Muscle of leg (tissue), 16 donors: ENCODE measurements around the gene SETX. TPM values are rescaled to one million over a fixed set of nuclear protein-coding genes. Genes with fewer than 3 reads are reported as not detected.

Source experiments
- DNase-seq: peaks from one replicate; pipeline ENCODE4 v3.0.0; 2013
- H3K27ac ChIP-seq: one replicate; pipeline ENCODE4 v1.5.1; 2013; ENCODE audit warnings: mild to moderate bottlenecking, low read length, control low read depth
- H3K27me3 ChIP-seq: one replicate; pipeline ENCODE4 v1.6.1; 2013; ENCODE audit warnings: low read length; ENCODE audit not compliant: control insufficient read depth, insufficient read depth
- H3K36me3 ChIP-seq: one replicate; pipeline ENCODE4 v1.6.1; 2013; ENCODE audit warnings: low read length; ENCODE audit not compliant: control insufficient read depth, insufficient read depth
- H3K4me1 ChIP-seq: one replicate; pipeline ENCODE4 v1.6.1; 2013; ENCODE audit warnings: low read length; ENCODE audit not compliant: control insufficient read depth, insufficient read depth
- H3K4me3 ChIP-seq: one replicate; pipeline ENCODE4 v1.5.1; 2013; ENCODE audit warnings: low read length, control low read depth
- H3K9me3 ChIP-seq: replicated peaks from 2 replicates; pipeline ENCODE4 v1.6.1; 2013; ENCODE audit warnings: low read depth, low read length; ENCODE audit not compliant: control insufficient read depth
- WGBS: methylation state at CpG from one replicate; pipeline ENCODE4 v1.1.5; 2013; ENCODE audit warnings: missing lambda C conversion rate; ENCODE audit not compliant: insufficient coverage; 5-methylcytosine and 5-hydroxymethylcytosine counted together
- long read RNA-seq, 11 donors: transcript quantifications; one replicate each; lab custom pipeline, GENCODE V29; 2026
- polyA plus RNA-seq, 8 donors: library from polyadenylated mRNA; unstranded; fragments of 120-200 nt; gene quantifications; one replicate each; pipeline versions ENCODE4 v1.2.1 to v1.2.3, GENCODE V29; 2013; ENCODE audit warnings: inconsistent platforms in 1 of 8, low replicate concordance in 1 of 8; ENCODE audit not compliant: insufficient read length in 8 of 8, insufficient read depth in 1 of 8
- total RNA-seq: library from RNA; stranded (reverse); fragments of 120-200 nt; gene quantifications from one replicate; pipeline ENCODE4 v1.2.4, GENCODE V29; 2013

Gene SETX
- total RNA-seq (37.5 TPM), polyA plus RNA-seq (10 to 100 TPM; 24.4 to 35.2 (median 27.6) TPM)
- long read RNA-seq, donor 1, result 0 reads
- long read RNA-seq, donor 2, result 0 reads
- long read RNA-seq, donor 3, partial matches to known transcripts, result 0 of 1 reads
- long read RNA-seq, donor 3, other reads (novel, unspliced or antisense), result 0 of 1 reads
- long read RNA-seq, donor 4, result 0 reads
- long read RNA-seq, donor 5, full-length matches to known transcripts, result 1 of 19 reads
- long read RNA-seq, donor 5, partial matches to known transcripts, result 18 of 19 reads
- long read RNA-seq, donor 5, other reads (novel, unspliced or antisense), result 0 of 19 reads
- long read RNA-seq, donor 6, full-length matches to known transcripts, result 2 of 2 reads
- long read RNA-seq, donor 6, partial matches to known transcripts, result 0 of 2 reads
- long read RNA-seq, donor 6, other reads (novel, unspliced or antisense), result 0 of 2 reads
- long read RNA-seq, donor 7, result 0 reads
- long read RNA-seq, donor 8, result 0 reads
- long read RNA-seq, donor 9, result 0 reads
- long read RNA-seq, donor 10, full-length matches to known transcripts, result 1 of 6 reads
- long read RNA-seq, donor 10, partial matches to known transcripts, result 5 of 6 reads
- long read RNA-seq, donor 10, other reads (novel, unspliced or antisense), result 0 of 6 reads
- long read RNA-seq, donor 11, result 0 reads

GRCh38 chr9:132354637-132355355 is at the start of gene SETX:
Gene SETX, minus strand, starts transcription at chr9:132354986. Its CDS starts 5,558 bp downstream, at chr9:132349428.
- peak; percentile 99 for DNase-seq
- peak within 1 kb of the TSS; percentile 79 for H3K4me3 ChIP-seq
- H3K27ac ChIP-seq, result peak within 1 kb of the TSS; percentile 92
- H3K27me3 ChIP-seq, result no peaks in the 10 kb centered on the region
- H3K9me3 ChIP-seq, result no peaks in the 10 kb centered on the region
- under 1% methylated on average over 80 of the region's 82 CpGs for WGBS
- H3K4me1 ChIP-seq, result peaks cover 19% of the 10 kb centered on the region
- H3K36me3 ChIP-seq, result peaks cover 32% of the 10 kb centered on the region

- no peak overlapping the region for H3K4me3 ChIP-seq
- no peaks in the 10 kb centered on the region for H3K9me3 ChIP-seq
- peaks cover 18% of the 10 kb centered on the region for H3K36me3 ChIP-seq
- H3K27me3 ChIP-seq, result peaks cover 8% of the 10 kb centered on the region
- WGBS, result 46% methylated on average over 5 of the region's 9 CpGs
- DNase-seq, result peak; percentile 23
- peaks cover 9% of the 10 kb centered on the region for H3K4me1 ChIP-seq
- H3K27ac ChIP-seq, result peak overlapping the region; percentile 58
Observed at GRCh38 chr9:132404228-132404881, 49.6 kb upstream of the SETX start.

- Histone ChIP-seq H3K9me3 (no peaks in the 10 kb centered on the region), H3K36me3 (peaks cover 35% of the 10 kb centered on the region)
- no CpG with 5 or more reads among the region's 4 CpGs for WGBS
Observed at GRCh38 chr9:132401824-132402223, 47.0 kb upstream of the SETX start.

GRCh38 chr9:132395560-132395959 is 40.8 kb upstream of the SETX start:
- Histone ChIP-seq H3K4me1 (no peaks in the 10 kb centered on the region), H3K27ac (no peak overlapping the region), H3K9me3 (no peaks in the 10 kb centered on the region), H3K27me3 (no peaks in the 10 kb centered on the region), H3K4me3 (no peak overlapping the region), H3K36me3 (peaks cover 72% of the 10 kb centered on the region)
- no peak for DNase-seq
- WGBS, result 61% methylated on average over 3 of the region's 11 CpGs

More at GRCh38 chr9:132401824-132402223, 47.0 kb upstream of the SETX start:
- no peak overlapping the region for H3K27ac ChIP-seq
- no peak overlapping the region for H3K4me3 ChIP-seq
- peaks cover 8% of the 10 kb centered on the region for H3K4me1 ChIP-seq
- DNase-seq, result no peak
- no peaks in the 10 kb centered on the region for H3K27me3 ChIP-seq

- no peak overlapping the region for H3K27ac ChIP-seq
Observed at GRCh38 chr9:132391449-132391848, 36.7 kb upstream of the SETX start.

GRCh38 chr9:132390966-132391365 is 36.2 kb upstream of the SETX start:
- Histone ChIP-seq H3K4me1 (no peaks in the 10 kb centered on the region), H3K9me3 (no peaks in the 10 kb centered on the region), H3K36me3 (peaks cover 71% of the 10 kb centered on the region), H3K27ac (no peak overlapping the region), H3K27me3 (no peaks in the 10 kb centered on the region), H3K4me3 (no peak overlapping the region)
- 84% methylated on average over 3 of the region's 7 CpGs for WGBS
- no peak for DNase-seq

More at GRCh38 chr9:132391449-132391848, 36.7 kb upstream of the SETX start:
- Histone ChIP-seq H3K4me1 (no peaks in the 10 kb centered on the region), H3K9me3 (no peaks in the 10 kb centered on the region), H3K4me3 (no peak overlapping the region), H3K36me3 (peaks cover 75% of the 10 kb centered on the region), H3K27me3 (no peaks in the 10 kb centered on the region)
- DNase-seq, result no peak
- 87% methylated on average over 10 of the region's 11 CpGs for WGBS

GRCh38 chr9:132387133-132387532 is 32.3 kb upstream of the SETX start:
- H3K27me3 ChIP-seq, result no peaks in the 10 kb centered on the region
- no peak for DNase-seq
- 88% methylated on average over 3 of the region's 7 CpGs for WGBS
- no peak overlapping the region for H3K27ac ChIP-seq
- H3K4me3 ChIP-seq, result no peak overlapping the region
- H3K36me3 ChIP-seq, result peaks cover 54% of the 10 kb centered on the region
- H3K4me1 ChIP-seq, result no peaks in the 10 kb centered on the region
- no peaks in the 10 kb centered on the region for H3K9me3 ChIP-seq

GRCh38 chr9:132384376-132384775 is 29.6 kb upstream of the SETX start:
- no peaks in the 10 kb centered on the region for H3K9me3 ChIP-seq
- H3K4me1 ChIP-seq, result no peaks in the 10 kb centered on the region
- peaks cover 42% of the 10 kb centered on the region for H3K36me3 ChIP-seq
- no peaks in the 10 kb centered on the region for H3K27me3 ChIP-seq
- H3K4me3 ChIP-seq, result no peak overlapping the region
- no peak overlapping the region for H3K27ac ChIP-seq
- DNase-seq, result no peak
- 100% methylated on average over 2 of the region's 8 CpGs for WGBS

- no peak overlapping the region for H3K27ac ChIP-seq
Observed at GRCh38 chr9:132383462-132383883, 28.7 kb upstream of the SETX start.

More at GRCh38 chr9:132383462-132383883, 28.7 kb upstream of the SETX start:
- 73% methylated on average over 4 of the region's 10 CpGs for WGBS
- Histone ChIP-seq H3K27me3 (no peaks in the 10 kb centered on the region), H3K4me1 (no peaks in the 10 kb centered on the region), H3K4me3 (no peak overlapping the region), H3K9me3 (no peaks in the 10 kb centered on the region), H3K36me3 (peaks cover 41% of the 10 kb centered on the region)
- DNase-seq, result no peak
